GM12878 (cell line): Measurements from ENCODE around the gene PEX11B.

Source experiments
- CEBPZ ChIP-seq: fragments of 150-350 bp; IDR thresholded peaks from 2 replicates; pipeline ENCODE4 v1.6.1; 2016; ENCODE audit warnings: low read depth, low read length
- EZH2 ChIP-seq: IDR thresholded peaks from 2 replicates; pipeline ENCODE4 v1.6.1; 2012; ENCODE audit warnings: low read depth, mild to moderate bottlenecking, control low read depth, inconsistent platforms, low read length, borderline replicate concordance; ENCODE audit not compliant: control insufficient read depth
- MXI1 ChIP-seq: fragments of 150-350 bp; IDR thresholded peaks from 2 replicates; pipeline ENCODE4 v1.6.1; 2011; ENCODE audit warnings: low read depth, mild to moderate bottlenecking, inconsistent platforms, low read length, improper control_type of control experiment
- RCOR1 ChIP-seq: conservative IDR thresholded peaks from 2 replicates; pipeline ENCODE4 v1.6.1; 2012; ENCODE audit warnings: low read depth, low read length, improper control_type of control experiment
- REST ChIP-seq: IDR thresholded peaks from 2 replicates; pipeline ENCODE4 v1.6.1; 2012; ENCODE audit warnings: mild to moderate bottlenecking, low read depth, low read length
- SMAD5 ChIP-seq: IDR thresholded peaks from 2 replicates; pipeline ENCODE4 v1.6.1; 2016; ENCODE audit warnings: antibody characterized with exemption, low read depth
- SMC3 ChIP-seq: IDR thresholded peaks from 2 replicates; pipeline ENCODE4 v1.6.1; 2011; ENCODE audit warnings: low read length, improper control_type of control experiment, borderline replicate concordance
- SPI1 ChIP-seq: IDR thresholded peaks from 2 replicates; pipeline ENCODE4 v1.6.1; 2011; ENCODE audit warnings: low read depth, mild to moderate bottlenecking, low read length, moderate library complexity, borderline replicate concordance; ENCODE audit not compliant: insufficient read depth
- SREBF2 ChIP-seq: IDR thresholded peaks from 2 replicates; pipeline ENCODE4 v1.6.1; 2012; ENCODE audit warnings: mild to moderate bottlenecking, low read length
- SRF ChIP-seq, 2 experiments: IDR thresholded peaks; 2 replicates each; pipeline ENCODE4 v1.6.1; 2011; ENCODE audit warnings: low read depth in 2 of 2, low read length in 2 of 2, mild to moderate bottlenecking in 1 of 2, moderate library complexity in 1 of 2
- YY1 ChIP-seq: IDR thresholded peaks from 2 replicates; pipeline ENCODE4 v1.6.1; 2011; ENCODE audit warnings: low read depth, mild to moderate bottlenecking, low read length
- ZNF274 ChIP-seq: IDR thresholded peaks from one replicate; pipeline ENCODE4 v1.8.0; 2011; ENCODE audit not compliant: insufficient read length, insufficient read depth
- TF ChIP-seq, protein P1 (sequence below), 3 experiments: IDR thresholded peaks in 2 of 3; conservative IDR thresholded peaks in 1 of 3; 2 replicates each; pipeline ENCODE4 v1.5.1; 2011; ENCODE audit warnings: low read depth in 3 of 3, low read length in 3 of 3, mild to moderate bottlenecking in 3 of 3, control low read depth in 2 of 3, moderate library complexity in 2 of 3, inconsistent platforms in 1 of 3, mixed read lengths in 1 of 3; ENCODE audit not compliant: control insufficient read depth in 2 of 3, insufficient read depth in 1 of 3; ENCODE audit errors: extremely low read depth in 1 of 3

DNA sequence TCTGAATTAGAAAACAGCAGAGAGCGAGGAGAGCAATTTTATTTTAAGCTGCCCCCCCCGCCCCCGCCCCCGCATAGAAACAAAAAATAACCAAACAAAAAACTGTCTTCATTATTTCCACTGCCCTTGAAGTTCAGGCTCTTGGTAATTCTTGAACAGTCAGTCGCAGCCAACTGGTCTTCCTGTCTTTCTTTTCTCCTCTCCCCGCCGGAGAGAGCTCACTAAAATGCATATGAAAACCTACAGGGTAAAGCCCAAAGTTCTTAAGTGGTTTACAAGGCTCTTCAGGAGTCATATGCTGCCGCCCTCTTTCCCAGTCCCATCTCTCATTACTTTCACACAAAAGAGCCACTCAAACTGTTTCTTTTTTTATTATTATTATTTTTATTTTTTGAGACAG is 31.7 kb downstream of the PEX11B start:
- TF ChIP-seq RCOR1 (no peak), MXI1 (no peak), SPI1 (no peak), REST (no peak), YY1 (no peak), CEBPZ (no peak), SRF (IDR thresholded peaks at IDR 0.05; ENCODE audit: low read depth in 2 of 2, low read length in 2 of 2) (no peak), EZH2 (no peak), SREBF2 (no peak), SMAD5 (no peak), ZNF274 (no peak), SMC3 (no peak)
- TF ChIP-seq, protein P1, sequence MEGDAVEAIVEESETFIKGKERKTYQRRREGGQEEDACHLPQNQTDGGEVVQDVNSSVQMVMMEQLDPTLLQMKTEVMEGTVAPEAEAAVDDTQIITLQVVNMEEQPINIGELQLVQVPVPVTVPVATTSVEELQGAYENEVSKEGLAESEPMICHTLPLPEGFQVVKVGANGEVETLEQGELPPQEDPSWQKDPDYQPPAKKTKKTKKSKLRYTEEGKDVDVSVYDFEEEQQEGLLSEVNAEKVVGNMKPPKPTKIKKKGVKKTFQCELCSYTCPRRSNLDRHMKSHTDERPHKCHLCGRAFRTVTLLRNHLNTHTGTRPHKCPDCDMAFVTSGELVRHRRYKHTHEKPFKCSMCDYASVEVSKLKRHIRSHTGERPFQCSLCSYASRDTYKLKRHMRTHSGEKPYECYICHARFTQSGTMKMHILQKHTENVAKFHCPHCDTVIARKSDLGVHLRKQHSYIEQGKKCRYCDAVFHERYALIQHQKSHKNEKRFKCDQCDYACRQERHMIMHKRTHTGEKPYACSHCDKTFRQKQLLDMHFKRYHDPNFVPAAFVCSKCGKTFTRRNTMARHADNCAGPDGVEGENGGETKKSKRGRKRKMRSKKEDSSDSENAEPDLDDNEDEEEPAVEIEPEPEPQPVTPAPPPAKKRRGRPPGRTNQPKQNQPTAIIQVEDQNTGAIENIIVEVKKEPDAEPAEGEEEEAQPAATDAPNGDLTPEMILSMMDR (IDR thresholded peaks at IDR 0.05 in 2 of 3, conservative IDR thresholded peaks at IDR 0.05 in 1 of 3; ENCODE audit: control insufficient read depth in 2 of 3, extremely low read depth in 1 of 3, insufficient read depth in 1 of 3, low read depth in 3 of 3, low read length in 3 of 3), result no peak
